Right hindlimb (tissue), 1 donor: ENCODE data around the gene CTTN.

ENCODE experiments used
- DNase-seq: peaks from one replicate; pipeline ENCODE4 v3.0.0-alpha.2; 2018

The CTTN gene

DNA sequence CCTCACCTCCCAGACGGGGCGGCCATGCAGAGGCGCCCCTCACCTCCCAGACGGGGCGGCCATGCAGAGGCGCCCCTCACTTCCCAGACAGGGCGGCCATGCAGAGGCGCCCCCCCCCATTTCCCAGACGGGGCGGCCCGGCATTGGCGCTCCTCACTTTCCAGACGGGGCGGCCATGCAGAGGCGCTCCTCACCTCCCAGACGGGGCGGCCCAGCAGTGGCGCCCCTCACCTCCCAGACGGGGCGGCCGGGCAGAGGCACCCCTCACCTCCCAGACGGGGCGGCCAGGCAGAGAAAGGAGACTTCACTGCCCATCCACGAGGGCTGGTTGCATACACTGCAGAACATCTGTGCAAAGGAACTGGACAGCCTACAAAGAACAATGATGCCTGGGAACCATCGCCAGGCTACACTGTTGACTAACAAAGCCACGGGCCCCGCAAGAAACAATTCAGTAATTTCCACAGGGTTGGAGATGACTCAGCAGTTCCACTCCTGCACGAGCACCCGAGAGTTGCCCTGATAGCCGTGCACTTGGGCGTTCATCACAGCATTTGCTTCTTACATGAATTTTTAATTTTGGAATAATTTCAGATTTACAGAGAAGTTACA lies 58.7 kb downstream of the CTTN start:
- no peak for DNase-seq

DNA sequence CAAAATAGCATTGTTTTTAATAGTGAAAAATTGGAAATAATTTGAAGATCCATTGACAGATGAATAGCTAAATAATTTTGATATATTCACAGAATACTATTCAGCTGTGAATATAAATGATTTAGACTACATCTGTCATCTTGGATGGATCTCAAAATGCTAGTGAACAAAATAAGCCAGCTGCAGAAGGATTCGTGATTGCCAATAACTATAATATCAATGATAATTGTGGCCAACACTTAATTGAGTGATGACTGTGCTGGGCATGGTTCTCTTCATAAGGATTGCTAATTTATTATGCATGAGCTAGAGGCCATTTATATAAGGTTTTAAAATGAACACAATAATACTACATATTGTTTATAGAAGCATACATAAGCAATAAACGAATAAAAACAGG lies 60.4 kb downstream of the CTTN start:
- DNase-seq = no peak

DNA sequence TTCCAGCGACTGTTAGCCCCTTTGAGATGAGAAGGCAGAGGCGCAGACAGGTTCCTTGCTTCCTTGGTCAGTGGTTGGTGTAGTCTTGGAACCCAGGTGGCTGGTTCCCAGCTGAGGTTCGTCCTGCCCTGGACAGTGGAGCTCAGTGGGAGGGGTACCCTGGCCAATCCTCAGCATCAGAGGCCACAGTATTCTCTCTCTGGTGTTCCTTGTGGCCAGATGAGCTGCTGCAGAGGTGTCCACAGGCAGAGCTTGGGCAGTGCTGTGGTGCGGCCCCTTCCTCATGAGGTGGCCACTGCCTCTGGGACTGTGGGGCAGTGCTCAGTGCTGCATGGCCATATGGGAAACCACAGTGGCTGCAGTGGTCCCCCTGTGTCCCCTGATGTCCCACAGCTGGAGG lies 61.8 kb downstream of the CTTN start:
- DNase-seq = no peak

DNA sequence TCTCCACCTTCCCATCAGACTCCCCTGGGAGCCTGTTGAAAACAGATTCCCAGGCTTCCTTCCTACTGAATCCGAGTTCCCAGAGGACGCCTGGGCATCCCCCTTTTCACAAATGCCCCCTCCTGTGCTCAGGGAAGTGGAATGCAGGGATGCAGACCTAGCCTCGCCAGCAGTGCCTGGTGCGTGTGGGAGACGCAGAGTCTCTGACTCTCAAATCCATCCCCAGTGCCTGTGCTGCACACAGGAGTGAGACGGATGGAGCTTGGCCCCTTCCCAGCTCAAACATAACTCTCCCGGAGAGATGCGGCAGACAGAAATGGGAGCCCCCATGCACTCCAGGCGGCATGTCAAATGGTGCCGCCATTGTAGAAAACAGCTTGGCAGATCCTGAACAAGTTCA lies 62.6 kb downstream of the CTTN start:
- no peak for DNase-seq

DNA sequence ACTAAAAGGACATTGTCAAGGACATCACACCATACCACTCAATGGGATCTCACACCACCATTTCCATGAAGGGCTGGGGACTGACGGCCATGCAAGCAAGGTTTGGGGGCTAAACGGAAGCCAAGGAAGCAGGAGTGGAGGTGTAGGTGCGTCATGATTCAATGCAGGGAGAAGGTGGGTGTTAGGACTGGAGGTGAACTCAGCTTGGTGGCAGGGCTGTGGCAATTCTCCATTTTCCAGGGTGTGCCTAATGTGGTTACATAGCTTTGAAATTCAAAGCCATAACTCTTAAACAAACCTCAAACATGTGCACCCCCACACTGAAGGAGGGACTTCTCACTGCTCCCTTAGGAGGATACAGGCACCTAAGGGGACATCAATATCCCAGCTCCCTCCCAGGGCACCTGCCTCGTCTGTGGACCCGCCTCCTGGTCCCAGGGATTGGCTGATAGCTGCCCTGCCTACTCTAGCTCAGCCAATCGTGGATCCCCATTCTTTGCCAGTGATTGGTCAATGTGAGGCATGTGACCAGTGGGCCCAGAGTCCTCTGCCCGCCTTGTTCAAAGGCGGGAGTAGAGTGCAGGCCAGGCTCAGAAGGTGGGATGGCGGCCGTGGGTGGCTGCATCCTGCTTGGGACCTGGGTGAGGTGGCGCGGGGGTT lies 64.6 kb downstream of the CTTN start:
- DNase-seq = no peak

DNA sequence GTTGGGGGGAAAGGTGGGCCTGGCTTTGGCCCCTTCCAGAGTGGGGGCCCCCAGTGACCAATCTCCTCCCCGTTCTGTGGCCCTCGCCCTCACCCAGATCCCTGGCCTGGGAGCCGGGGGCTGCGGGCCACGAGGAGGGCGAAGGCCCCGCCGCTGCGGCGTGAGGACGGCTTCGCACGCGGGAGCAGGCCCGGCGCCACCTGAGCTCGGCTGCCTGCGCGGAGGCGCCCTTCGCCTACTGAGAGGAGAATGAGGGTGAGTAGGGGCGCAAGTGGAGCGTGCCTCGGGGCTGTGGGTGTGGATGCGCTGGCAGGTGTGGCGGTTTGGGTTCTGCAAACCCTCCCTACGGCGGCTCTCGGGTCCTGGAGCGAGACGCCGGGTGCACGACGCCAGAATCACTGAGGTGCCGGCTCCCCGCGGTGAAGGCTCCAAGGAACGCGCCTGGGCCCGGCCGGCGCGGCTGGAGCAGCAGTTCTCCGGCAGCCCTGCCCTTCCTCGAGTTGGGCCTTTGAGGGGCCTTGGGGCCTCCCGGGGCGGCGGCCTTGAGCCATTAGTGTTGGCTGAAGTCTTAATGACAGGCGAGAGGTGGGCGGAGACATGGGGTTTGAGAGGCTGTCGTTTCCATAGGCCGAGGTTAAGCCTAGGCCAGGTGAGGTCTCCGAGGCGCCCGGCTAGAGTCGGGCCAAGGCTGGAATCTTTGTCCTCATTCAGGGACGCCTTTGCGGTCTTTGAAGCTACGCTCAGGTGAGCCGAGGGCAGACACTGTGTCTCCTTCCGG lies 65.3 kb downstream of the CTTN start:
- no peak for DNase-seq

DNA sequence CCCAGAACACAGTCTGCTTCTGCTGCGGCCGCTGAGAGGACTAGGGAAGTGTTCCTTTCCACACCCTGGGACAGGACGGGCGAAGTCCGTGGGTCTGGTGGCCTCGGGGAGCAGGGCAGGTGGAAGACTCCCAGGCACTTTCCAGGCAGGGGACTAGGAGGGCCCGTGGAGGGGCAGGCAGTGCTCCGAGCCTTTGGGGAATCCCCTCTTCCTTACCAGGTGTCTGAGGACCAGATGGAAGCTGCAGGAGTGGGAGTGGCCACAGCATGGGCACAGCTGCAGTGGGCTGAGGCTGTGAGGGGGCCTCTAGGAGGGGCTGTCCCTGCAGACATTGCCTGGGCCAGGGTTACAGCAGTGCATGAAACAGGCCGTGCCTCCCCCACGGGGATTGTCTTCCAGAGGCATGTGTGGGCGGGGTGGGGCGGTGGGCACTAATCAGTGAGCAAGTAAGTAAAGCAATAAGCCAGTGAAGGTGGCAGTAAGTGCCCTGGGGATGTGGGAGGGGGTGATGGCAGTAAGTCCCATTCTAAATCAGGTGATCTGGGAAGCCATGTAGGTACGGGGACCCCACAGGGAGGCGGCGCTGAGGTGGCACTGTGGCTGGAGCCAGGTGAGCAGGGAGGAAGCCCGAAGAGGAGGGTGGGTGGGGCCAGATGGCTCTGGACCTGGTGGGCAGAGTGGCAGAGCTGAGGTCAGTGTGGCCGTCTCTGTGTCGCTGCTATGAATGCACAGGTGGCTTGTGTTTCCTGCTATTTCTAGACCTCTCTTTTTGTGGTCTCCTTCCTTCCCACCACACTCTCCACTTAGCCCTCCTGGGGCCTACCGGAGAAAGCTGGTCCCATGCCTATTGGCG lies 66.4 kb downstream of the CTTN start:
- no peak for DNase-seq

DNA sequence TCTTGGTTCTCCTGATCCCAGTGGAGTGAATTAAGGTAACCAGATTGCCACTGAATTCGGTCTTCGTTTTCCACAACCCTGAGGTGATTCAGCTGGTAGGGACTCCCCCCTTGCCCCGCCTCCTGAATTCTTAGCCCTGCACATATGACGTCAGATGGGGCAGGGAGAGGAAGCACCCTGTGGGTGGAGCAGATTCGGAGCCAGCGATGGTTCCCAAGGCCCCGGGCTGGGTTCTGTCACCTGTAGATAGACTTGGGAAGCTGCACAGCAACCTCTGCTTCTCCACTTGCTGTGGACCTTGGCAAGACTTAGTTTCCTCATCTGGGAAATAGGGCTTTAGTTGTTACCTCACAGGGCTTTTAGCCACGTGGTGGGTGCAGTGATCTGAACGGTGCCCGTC lies 67.8 kb downstream of the CTTN start:
- no peak for DNase-seq

DNA sequence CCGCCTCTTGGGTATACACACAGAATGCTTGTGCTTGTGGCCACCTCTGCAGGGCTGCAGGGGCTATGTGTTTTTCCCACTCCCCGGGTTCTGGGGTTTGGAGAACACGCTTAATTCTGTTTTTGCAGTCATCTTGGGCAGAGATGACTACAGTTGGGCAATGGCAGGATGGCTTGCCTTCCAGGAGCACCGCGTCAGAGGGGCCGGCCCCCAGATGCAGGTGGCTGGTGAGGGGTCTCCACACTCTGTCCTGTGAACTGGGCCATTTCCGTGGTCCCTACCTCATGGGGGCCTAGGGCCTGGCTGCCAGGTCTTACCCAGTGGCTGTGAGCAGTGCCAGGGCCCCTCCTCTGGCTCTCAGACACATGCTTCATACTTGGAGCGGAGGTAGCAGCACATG lies 68.3 kb downstream of the CTTN start:
- DNase-seq = no peak

DNA sequence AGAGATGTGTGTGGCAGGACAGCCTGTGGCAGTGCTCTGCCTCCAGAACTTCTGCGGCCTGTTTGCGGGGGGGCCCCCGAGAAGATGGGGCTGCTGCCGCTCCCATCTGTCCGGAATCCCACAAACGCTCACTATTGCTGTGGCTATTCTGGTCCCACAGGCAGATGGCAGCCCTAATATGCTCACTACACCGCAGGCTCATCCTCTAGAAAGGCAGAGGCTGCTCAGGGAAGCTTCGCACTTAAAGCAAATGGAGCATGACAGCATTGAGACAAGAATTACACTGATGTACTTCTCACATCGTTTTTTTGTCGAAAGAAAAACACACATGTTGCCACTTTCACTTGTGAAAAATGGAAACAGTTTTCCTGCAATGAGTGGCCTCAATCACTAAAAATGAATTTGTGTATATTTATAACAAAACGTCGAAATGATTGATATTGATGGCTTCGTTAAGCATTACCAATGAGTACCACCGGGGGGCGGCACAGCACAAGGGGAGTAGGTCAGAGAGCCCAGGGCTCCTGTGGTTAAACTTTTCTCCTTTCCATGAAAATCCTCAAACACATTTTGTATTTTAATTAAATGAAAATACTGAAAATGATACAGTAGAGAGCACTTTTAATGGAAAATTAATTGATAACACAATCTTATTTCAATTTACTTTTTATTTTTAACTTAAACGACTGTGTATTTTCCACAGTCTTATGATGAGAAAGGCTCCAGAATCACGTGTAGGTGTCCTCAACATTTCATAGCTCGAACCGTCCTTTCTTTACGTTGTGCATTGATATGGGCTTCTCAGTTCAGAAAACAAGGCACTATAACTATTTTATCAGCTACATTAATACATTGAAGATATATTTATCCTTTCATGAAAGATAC lies 69.1 kb downstream of the CTTN start:
- peak; percentile 69 for DNase-seq

DNA sequence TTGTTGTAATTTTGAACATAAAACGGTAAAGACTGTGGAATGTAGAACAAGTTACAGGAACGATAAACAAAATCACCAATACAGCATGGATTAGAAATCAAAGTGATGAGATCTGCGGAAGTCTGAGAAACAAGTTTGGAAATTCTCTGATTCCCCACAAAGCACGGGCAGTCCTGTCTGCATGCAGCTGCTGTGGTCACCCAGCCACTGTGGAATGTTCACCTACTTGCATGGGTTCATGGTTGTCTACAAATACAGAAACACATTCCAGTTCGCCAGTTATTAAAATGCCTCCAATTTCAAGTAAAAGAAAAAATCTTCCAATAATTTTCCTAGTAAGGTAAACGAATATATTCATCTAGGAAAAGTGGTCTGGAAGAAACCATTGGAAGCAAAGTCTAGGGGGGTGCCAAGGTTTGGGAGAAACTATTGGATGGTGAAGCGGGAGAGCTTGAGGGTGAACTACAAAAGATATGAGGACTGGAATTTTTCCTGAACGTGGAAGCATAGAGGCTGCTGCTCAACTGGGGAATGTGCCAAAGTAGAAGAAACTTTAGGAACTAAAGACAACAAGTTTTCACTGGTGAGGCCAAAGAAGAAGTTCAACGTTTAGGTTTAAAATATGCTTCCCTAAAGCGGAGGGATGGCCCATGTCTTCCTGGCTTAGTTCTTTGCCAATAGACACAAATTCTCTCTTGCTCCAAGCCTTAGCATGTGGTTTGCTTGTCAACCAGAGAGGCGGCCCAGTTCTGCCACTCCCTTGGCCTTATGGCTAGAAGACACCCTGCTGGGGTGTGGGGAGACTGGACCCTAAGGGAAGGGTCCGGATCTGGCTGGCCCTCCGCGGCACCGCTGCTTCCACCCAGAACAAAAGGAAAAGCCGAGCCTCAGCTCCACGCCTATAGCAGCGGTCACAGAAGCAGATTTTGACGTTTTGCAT lies 70.2 kb downstream of the CTTN start:
- no peak for DNase-seq

DNA sequence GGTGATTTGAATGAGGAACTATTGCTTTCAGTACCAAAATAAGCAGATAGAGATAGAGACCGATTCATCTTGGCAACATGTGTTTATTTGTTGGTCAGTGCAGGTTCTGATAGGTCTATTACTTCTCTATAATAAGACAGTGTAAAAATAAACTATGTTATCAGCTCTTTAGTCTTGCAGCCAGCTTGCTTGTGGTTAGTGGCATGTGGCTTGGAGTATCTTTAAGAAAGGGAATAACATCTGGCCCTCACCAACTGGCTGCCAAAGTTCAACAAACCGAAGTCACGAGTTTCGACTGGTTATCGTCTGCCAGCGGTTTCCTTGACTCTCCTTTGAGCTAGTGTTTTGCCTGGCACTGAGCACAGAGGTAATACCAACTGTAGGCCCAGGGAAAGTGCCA lies 71.8 kb downstream of the CTTN start:
- peak; percentile 57 for DNase-seq

DNA sequence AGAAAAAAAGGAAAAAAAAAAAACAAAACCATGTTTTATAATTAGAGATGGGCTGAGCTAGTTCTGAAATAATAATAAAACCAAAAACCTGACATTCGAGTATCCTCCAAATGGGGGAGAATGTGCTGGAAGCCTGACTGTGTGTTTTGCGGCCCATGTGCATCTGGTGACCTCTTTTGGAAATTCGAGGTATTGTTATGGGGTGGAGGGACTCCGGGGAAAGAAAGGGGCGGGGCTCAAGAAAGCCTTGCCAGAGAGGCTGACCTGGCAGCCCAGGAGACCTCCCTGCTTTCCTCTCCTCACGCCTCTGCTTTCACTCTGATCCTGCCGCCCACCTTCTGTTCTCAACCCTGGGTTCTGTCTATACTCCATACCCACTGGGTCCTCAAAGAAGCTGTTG lies 72.9 kb downstream of the CTTN start:
- DNase-seq = no peak

DNA sequence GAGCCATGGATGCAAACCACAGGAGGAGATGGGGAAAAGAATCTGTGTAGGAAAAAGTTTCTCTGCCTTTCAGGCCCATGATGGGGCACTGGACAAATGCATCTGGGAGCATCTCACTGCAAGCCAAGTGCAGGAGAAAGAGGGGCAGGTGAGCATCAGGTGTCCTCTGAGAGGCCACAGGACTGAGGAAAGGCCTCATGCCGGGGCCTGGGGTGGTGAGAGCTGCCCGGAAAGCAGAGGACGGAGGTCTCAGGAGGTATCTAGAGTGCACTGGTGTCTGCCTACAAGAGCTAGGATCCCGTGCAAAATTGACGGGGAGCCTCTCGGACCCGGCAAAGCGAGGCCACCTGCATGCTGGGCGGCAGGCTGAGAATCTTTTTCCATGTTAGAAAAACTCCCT lies 73.9 kb downstream of the CTTN start:
- DNase-seq = no peak

DNA sequence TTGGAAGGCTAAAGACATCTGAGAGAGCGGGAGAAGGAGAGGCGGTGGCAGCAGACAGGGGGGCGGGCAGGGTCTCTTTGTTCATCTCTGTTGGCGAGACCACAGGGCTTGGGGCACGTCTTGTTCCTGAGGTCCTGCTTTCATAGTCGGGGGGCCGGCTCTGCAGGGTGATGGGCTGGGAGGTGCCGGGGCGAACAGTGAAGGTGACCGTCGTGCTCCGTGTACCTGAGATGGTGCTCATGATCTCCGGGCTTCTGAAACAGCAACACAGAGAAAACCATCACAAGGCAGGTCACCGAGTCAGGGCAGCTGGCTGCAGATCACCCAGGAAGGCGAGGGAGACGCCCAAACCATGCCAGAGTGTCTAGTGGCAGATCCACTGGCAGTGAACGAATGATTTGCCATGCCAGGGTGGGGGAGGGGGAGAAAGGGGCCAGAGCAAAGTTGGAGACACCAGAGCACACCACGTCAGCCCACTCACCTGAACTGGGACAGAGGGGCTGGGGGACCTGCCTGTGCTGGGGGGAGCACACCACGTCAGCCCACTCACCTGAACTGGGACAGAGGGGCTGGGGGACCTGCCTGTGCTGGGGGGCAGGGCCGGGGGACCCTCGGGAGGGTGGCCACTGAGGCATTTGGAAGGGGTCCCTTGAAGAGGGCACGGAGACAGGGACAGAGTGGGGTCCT lies 75.0 kb downstream of the CTTN start:
- DNase-seq = no peak

DNA sequence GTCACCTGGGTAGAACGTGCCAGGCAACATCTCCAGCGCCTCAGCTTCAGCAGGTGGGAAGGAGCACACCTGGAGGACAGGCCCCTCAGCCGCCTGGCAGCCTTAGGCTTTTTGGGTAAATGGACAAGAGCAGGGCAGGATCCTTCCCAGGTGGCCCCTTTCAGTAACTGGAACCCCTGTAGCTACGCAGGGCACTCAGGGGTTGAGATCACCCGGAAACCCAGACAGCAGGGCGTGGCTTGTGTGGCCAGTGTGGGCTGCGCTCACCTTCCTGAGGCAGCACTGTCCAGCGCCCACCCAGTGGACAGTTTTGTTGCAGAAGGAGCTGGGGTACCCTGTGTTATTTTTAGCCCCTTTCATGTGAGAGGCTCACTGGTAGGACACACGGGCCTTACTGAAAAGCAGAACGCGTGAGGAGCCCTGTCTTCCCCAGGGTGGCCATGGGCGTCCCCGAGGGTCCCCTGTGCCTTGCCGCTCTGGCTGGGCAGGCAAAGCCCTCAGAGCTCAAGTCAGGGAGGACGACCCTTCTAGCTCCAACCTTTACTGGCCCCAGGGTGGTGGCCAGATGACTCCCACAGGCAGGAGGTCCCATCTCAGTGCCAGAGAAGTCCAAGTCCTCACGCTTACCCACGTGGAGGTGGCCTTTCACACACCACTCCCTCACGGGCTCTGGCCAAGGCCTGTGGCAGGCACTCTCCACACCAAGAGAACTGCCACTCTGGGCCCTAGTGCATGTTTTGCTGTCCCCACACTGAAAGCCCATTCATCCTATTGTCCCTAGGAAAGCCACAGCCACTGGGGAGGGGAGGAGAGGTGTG lies 75.8 kb downstream of the CTTN start:
- DNase-seq = no peak

DNA sequence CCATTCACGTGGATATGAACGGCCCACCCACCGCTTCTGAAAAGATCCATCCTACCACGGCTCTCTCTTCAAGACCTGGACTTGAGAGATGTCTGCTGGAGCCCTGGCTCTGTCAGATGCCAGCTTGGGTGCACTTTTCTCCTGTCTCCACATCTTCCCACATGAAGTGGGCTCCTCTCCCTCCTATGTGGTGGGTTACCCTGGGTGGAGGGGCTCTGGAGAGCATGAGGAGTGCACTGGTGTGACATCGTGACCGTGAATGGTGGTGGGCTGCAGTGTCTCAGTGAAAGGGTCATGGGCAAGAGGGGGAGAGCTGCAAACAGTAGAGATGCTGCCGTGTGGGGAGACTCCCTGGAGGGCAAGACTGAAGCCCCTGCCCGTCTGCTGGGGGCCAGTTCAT lies 76.4 kb downstream of the CTTN start:
- DNase-seq = no peak

DNA sequence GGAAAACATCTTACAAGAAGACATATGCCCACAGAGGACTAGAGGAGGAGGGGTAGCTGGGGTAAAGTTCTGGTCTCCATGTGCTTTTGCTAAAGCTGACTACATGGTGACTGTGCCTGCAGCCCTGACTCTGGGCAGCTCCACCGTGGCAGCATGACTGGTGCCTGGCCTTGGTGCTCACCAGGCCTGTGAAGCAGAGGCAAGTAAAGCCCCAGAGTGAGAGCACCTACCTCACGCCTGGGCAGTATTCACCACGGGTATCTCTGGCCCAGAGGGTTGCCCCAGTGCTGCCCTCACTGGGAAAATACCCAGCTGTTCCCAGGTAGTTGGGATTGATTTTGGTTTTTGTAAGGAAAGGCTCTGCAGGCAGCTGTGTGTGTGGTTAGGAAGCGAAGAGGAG lies 78.3 kb downstream of the CTTN start:
- no peak for DNase-seq

DNA sequence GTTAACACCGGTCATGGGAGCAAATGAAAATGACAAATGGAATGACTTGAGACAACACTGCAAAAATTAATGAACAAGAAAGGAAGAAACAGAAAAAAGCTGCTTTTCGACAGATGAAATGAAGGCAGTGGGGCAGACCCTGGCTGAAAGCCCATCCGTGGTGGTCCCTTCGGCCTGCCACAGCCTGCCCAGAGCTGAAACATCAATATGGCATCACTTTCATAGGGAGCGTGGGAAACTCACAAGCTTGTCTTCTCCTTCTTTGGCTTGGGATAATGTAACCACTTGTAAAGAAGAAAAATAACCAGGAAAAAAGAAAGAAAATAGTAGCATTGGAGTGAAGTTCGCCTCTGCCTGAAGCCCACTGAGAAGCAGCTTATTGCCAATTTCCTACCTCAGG lies 78.8 kb downstream of the CTTN start:
- no peak for DNase-seq

DNA sequence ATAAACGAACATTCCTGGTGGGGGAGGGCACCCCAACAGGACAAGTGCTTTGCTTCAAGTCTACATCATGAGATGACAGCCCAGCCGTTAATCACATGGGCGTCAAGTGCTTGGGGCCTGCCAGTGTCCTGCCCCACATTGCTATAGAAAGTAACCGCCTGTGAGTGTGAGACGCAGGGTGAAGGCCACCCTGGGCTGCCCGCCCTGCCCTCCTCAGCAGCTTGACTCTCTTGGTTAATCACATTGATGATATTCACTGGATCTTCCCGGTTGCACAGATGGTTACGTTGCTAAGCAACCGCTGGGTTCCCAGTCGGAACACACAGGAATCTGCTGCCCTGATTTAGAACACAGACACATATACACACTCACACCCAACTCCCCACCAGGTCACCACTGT lies 79.3 kb downstream of the CTTN start:
- DNase-seq = no peak
